A673 (cell line): Measurements from ENCODE around the gene SCGN.

Experiments
- EZH2 ChIP-seq: fragments of 200-600 bp; sonication (generic); IDR thresholded peaks from 2 replicates; pipeline ENCODE4 v1.6.1; 2017; ENCODE audit warnings: borderline replicate concordance, low read depth, mild to moderate bottlenecking, mixed read lengths, antibody characterized with exemption, low read length; ENCODE audit not compliant: poor library complexity, severe bottlenecking
- TF ChIP-seq, protein P1 (sequence below): fragments of 300-800, 200-600 bp; sonication (generic); conservative IDR thresholded peaks from 2 replicates; pipeline ENCODE4 v1.5.1; 2017; ENCODE audit warnings: low read depth, mild to moderate bottlenecking, antibody characterized with exemption, low read length, moderate library complexity, mixed read lengths

DNA sequence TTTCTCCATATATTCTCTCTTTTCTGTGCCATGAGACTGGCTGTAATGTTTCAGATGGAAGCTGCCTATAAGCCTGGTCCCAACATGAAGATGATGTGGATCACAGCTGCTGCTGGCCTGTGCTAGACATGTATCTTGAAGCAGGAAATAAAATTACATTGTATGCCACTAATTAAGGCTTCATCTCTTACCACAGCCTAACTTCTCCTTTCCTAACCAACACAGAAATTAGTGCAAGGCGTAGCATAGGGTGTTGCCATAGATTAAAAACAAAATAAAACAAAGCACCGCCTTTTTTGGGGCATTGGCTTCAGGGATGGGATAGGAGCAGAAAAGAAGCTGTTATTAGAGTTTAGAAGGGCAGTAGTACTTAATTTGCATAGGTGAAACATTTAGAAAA lies 97.8 kb downstream of the SCGN start:
- TF ChIP-seq, protein P1, sequence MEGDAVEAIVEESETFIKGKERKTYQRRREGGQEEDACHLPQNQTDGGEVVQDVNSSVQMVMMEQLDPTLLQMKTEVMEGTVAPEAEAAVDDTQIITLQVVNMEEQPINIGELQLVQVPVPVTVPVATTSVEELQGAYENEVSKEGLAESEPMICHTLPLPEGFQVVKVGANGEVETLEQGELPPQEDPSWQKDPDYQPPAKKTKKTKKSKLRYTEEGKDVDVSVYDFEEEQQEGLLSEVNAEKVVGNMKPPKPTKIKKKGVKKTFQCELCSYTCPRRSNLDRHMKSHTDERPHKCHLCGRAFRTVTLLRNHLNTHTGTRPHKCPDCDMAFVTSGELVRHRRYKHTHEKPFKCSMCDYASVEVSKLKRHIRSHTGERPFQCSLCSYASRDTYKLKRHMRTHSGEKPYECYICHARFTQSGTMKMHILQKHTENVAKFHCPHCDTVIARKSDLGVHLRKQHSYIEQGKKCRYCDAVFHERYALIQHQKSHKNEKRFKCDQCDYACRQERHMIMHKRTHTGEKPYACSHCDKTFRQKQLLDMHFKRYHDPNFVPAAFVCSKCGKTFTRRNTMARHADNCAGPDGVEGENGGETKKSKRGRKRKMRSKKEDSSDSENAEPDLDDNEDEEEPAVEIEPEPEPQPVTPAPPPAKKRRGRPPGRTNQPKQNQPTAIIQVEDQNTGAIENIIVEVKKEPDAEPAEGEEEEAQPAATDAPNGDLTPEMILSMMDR = no peak
- no peak for TF ChIP-seq EZH2
